EH (cell line): ENCODE results near the gene GNB1L.

Experiments used
- DNase-seq: peaks from one replicate; pipeline ENCODE4 v3.0.0-alpha.2; 2015; ENCODE audit warnings: low read depth

The GNB1L gene

DNA sequence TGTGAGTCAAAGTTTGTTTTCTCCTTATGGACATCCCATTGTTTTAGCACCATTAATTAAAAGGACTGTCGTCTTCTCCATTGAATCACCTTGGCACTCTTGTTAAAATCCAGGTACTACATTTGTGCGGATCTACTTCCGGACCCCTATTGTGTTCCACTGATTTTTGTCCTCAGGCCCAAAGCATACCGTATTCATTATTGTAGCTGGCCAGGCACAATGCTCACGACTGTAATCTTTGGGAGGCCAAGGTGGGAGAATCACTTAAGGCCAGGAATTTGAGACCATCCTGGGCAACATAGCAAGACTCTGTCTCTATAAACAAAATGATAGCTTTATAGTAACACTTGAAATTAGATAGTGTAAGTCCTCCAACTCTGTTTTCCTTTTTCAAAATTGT is 8.9 kb upstream of the GNB1L start:
- no peak for DNase-seq

DNA sequence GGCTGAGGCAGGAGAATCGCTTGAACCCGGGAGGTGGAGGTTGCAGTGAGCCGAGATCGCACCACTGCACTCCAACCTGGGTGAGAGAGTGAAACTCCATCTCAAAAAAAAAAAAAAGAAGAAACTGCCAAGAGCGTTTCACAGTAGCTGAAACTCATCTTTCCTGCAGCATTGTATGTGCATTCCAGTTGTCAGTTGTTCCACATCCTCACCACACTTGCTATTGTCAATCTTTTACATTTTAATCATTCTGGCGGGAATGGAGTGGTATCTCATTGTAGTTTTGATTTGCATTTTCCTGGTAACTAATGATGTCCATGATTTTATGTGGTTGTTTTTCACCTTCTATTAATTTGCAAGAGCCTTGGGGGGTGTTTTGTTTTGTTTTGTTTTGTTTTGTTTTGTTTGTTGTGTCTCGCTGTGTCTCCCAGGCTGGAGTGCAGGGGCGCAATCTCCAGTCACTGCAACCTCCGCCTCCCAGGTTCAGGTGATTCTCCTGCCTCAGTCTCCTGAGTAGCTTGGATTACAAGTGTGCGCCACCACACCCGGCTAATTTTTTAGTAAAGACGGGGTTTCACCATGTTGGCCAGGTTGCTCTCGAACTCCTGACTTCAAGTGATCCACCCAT is 8.1 kb upstream of the GNB1L start:
- DNase-seq, result no peak

DNA sequence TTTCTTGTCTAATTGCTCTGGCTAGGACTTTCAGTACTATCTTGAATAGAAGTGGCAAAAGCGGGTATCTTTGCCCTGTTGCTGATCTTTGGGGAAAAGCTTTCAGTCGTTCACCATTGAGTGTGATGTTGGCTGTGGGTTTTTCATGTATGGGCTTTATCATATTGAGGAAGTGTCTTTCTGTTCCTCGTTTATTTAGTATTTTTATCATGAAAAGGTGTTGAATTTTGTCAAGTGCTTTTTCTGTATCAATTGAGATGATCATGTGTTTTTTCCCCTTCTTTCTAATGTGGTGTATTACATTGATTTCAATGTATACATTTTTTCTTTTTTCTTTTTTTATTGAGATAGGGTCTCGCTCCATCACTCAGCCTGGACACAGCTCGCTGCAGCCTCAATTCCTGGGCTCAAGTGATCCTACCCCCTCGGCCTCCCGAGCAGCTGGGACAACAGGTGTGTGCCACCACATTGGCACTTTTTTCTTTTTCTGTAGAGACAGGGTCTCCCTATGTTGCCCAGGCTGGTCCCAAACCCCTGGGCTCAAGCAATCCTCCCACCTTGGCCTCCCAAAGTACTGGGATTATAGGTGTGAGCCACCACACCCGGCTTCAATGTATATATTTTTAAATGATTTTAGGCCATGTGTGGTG is 5.3 kb upstream of the GNB1L start:
- DNase-seq, result no peak

DNA sequence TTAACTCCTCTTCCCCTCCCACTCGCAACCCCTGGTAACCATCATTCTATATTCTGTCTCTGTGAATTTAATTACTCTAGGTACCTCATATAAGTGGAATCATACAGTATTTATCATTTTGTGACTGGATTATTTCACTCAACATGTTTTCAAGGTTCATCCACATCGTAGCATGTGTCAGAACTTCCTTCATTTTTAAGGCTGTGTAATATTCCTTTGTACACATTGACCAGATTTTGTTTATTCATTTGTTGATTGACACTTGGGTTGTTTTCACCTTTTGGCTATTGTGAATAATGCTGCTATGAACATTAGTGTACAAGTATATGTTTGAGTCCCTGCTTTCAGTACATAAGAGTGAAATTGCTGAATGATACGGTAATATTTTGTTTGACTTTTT is 2.7 kb upstream of the GNB1L start:
- DNase-seq, result no peak

DNA sequence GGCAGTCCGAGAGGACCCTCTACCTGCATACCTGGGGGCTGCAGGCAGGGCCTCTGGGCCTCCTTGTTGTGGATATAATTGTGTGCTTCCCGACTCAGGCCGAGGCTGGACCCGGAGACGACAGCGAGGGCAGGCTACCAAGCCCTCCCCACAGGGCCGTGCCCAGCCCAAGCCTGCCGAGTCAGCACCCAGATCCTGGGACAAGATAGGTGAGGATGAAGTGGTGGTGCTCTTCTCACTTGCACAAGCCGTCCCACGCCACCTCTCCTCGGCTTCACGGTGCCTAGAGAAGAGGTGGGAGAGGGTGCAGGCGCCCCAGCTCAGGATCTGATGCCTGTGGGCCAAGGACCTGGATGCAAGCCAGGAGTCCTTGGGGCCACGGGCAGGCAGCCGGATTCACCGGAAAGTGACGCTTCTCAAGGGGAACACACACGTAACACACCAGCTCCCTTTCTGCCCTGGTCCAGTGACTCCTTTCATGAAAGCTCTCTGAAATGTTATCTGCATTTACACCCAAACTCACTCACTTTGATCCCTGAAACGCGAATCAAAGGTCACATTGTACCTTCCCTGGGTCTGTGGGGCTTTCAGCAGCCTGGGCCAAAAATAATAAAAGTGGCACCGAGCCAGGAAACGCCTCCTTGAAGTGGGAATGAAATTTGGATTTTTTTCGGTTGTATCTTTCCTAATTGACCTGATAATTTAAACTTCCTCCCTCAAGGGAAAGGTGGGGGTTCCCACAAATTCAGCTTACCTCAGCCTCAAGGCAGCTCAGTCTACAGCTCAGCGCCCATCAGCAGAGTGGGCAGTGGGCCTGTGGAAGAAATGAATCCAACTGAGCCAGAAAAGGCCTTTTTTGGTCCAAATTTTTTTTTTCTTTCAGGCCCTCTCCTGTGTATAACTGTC is 1.1 kb upstream of the GNB1L start:
- peak; percentile 62 for DNase-seq

DNA sequence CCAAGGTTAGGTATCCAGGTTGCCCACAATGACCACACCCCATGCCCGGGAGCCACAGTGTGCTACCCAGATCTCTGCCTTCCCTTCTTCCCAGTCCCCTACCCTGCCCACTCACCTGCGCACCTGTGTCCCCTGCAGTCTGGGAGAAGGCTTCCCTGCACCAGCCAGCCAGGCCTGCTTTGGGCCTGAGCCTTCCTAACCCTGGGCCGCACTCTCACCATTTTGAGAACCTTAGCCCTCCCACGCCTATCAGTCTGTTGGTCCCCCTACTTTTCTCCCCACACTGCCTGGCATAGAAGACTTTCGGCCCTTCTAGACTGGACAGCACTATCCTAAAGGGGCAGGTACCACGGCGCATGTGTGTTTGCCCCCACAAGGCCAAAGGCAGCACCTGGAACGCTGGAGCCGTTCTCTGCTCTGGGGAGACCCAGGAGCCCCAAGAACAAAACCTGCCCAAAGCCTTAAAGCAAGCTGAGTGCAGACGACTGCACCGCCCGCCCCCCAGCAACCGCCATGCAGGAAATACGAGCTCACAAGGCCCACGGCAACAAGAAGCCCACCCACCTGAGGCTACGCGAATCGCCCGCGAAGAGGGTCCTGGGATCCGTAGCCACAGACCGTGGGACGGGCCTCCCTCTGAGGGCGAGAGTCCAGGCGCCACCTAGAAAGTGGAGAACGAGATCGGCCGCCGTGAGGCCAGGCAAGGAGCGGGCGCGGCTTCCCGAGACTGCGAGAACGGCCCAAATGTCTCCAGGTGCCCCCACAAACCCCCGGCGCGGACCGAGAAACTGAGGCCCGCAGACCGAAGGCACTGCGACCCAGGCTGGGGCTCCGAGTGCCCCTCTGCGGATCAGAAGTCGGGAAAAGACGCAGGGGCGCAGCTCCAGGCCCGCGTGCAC is 546 bp downstream of the GNB1L start:
- DNase-seq, result no peak

DNA sequence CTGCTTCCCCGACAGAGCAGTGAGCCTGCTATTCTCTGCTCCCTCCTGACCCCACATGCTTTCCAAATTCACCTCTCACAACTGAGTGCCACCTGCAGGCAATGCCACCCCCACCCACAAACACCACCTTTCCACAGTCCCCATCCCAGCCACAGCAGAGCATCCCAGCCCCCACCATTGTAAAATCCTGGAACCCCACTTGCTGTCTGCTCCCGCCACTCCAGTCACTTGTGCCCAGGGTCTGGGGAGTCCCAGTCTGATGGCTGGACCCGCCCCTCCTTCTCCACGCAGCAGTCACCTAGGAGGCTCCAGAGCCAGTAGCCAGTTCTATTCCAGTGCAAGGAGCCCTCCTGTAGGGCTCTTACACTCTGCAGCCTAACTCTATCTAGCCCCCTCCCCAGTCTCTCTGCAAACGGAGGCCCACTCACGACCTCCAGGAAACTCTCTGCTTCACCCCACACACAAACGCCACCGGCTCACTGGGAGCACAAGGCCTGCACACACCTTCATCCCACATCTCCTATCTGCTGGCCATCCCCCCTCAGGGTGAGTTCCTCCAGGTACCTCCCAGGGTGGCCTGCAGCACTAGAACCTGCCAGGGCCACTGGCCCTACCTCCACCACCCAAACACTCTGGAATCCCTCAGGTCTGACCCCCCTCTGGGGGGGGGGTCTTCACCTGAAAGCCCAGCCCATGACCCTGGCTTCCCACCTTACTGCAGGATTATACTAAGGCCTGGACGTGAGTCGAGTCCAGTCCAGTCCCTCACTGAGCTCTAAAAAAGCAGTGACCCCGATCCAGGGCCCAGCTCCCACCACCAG is 1.4 kb downstream of the GNB1L start:
- no peak for DNase-seq

DNA sequence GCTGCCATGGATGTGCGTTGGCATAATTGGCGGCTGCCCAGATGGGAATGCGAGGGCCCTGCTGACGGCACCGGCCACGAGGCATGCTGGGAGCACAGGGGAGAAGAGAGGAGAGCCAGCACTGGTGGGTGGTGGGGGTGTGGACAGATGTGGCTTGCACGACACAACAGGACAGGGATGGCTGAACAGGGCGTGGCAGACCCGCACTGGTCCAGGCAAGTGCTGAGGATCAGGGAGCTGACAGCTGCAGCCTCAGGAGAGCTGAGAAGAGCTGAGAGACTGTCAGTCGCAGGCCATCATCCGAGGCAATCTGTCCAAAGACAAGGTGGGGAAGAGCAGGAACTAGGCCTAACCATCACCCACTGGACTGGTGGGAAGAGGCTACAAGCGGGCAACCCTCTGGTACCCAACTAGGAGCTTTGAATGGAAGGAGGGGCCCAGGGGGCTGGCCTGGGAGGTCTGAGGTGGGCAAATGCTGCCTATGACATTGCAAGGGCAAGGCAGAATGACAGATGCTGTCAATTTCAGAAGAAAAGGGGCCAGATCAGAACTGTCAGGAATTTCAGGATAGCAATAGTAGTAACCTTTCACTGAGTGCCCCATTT is 2.4 kb downstream of the GNB1L start:
- DNase-seq, result no peak

DNA sequence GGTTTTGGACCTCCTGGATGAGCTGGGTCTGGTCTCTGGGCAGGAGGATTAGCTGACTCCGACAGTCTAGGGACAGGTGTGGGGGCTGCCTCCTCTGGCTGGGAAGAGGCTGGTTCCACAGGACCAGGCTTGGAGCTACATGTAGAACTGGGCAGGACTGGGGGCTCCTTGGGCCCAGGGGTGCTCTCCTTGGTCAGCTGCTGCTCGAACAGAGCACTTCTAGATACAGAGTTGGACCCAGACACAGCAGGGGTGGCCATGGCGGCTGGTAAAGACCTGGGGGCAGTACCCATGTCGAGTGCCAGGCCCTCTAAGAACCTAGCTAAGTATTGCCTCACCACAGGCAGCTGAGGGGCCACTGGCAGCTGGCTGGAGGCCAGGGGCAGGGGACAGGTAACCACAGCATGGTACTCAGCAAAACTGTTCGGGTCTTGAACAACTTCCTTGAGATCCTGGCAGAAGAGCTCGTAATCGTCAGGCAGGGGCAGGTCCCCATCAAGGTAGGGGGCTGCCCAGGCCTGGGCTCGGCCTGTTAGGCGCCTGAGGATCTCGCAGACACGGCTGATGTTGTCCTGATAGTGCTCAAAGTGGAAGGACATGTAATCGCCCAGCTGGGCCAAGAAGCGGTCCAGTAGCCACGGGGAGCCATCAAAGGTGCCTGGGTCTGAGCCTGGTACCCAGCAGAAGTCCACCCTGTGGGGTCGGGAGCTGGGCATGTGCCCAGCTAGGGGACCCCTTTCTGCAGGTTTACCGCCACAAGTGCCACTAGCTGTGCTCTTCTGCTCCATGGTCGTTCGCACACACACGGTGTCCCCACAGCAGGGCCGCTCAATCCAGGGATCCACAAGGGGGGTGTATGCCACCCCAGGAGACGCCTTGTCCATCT is 3.1 kb downstream of the GNB1L start:
- no peak for DNase-seq

DNA sequence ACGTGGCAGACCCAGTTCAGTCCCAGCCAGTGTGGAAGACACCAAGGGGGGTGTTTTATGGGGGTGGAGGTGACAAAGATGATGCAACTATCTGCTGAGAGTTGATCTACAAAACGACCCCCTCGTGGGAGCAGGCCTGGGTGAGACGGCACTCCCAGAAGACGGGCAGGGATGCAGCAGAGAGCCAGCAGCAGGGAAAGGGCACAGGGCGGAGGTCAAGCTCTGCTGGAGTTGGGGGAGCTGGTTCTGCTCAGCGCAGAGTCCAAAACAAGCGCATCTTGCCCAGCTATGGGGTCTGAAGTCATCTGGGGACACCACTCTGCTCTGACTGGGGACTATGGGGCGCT is 3.9 kb downstream of the GNB1L start:
- no peak for DNase-seq

DNA sequence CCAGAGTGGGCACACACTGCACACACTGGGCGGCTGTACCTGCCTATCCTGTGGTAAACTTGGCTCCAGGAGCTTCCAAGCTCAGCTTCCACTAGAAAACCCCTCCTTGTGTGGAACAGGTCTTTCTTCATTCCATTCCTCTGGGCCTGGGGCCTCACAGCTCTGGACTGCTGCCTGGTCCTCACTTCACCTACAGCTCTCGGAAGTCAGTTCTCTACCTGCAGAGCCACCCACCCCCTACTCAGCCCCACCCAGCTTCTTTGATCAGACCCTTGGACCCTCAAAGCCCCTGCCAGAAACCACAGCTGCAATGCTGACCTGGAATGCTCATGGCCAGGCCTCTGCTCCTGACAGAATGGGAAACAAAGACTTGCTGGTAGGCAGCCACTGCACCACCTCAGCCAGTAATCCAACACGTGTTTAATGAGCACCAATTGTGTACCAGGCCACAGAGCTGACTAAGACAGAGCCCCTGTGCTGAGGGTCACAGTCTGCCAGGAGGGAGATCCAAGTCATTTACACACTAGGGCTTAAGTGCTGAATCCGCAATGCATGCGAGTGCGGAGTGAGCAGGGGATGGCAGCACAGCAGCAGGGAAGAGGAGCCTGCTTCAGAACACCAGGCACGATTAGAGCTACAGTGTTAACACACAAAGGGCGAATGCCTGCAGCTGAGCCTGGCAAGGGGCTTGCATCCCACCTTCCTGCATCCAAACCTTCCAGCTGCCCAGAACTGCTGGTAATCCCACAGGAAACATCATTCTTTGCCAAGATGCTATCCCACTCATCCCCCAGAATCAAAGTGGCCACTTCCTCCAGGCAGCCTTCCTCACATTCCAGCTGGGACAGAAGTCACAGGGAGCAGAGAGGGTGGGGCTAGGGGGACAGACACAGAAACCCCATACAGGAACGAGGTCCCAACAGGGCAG is 4.6 kb downstream of the GNB1L start:
- DNase-seq, result no peak

DNA sequence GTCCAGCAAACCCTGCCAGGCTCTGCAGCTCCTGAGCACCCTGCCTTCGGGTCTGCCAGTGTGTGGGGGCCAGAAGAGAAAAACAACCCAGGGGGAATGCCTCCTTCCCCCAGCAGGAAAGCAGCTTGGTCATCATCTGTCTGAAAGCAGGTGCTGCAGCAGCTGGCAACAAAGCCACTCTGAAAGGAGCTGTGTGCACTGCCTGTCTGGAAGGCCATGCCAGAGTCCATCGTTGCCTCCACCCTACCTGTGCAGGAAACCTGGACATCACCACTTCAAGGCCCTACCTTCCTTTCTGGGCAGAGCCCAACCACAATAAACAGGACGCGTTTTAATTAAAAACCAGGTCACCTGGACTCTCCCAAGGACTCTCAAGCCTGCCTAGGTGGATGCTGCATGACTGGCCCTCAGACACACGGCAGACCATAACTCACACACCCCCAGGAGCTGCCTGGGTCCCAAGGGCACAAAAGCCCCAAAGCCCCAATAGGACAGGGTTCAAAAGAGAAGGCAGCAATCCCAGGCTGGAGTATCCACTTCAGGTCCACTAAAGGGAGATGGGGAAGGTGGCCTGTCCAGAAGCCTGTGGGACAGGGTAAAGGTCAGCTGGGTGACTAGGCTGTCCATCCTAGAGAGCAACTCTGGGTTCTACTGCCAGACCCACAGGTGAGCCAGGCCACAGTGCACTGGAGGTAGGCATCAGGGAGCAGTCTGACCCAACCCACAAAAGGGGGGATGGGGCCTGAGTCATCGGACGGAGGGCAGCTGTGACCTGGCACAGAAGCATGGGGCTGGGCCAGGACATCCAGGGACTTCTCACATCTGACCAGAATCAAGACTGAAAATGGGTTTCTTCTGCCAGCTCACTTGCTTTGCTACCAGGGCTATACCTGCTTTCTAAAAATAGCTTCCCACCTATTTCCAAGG is 6.1 kb downstream of the GNB1L start:
- DNase-seq, result peak; percentile 55

DNA sequence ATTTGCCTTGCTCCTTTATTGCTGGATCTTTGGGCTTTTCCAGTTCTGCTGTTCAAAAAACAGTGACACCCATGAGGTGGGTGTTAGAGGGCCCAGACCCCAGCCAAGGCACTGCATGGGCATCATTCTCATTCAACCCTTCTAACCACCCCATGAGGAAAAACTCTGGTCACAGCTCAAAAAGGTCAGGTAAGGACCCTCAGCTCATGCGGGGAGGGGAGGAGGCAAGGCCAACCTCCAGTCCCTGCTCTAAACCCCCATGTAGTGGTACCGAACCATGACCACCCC is 7.4 kb downstream of the GNB1L start:
- DNase-seq, result no peak

DNA sequence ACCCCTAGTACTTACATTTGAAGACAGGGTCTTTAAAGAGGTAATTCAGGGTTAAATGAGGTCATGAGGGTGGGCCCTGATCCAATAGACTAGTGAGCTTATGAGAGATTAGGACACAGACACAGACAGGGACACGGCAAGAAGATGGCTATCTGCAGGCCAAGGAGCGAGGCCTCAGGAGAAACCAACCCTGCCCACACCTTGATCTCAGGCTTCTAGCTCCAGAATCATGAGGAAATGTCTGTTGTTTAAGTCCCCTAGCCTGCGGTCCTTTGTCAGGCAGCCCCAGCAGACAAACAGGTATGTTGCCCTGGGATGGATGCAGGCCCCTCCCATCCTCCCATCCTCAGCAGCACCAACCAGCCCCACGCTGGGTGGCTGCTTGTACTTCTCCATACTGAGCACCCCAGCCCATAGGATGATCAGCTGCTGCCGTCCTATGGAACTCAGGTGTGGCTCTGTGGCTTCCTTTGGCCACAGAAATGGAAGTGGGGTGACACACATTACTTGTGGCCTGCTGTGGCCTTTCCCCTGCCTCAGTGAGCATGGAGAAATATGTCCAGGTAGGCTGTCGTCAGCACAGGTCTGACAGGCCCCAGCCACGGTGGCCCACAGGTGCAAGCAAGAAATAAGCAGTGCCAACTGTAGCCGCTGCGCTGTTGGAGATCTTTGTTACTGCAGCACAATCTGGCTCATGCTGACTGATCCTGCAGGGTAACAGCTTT is 7.9 kb downstream of the GNB1L start:
- DNase-seq, result no peak

DNA sequence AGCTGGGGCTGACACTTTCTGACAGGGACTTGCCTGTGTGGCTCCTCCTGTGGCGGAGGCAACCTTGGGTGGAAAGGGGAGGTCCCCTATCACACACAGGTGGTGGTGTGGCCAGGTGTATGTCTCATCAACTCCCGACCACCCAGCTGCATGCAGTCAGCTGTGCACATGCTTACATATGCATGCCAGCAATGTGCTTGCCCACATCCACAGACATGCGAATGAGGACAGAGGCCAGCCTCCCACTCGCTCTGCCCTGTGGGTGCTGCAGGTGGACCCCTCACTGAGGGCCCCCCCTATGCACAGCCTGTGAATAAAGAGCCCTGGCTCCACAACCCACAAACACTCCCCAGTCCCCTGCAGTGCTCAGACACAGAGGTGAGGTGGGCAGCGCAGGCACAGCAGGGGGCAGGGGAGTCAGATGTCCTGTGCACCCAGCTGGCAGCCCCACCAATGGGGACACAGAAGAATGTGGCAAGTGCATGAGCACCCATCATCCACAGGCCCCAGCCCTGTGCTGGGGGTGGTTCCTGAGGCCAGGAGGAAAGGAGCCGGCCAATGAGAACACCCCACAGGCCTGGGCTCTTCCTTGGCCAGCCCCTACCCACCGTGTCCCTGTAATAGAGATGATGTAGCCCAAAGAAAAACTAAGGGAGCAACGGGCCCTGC is 9.5 kb downstream of the GNB1L start:
- DNase-seq, result peak; percentile 19

DNA sequence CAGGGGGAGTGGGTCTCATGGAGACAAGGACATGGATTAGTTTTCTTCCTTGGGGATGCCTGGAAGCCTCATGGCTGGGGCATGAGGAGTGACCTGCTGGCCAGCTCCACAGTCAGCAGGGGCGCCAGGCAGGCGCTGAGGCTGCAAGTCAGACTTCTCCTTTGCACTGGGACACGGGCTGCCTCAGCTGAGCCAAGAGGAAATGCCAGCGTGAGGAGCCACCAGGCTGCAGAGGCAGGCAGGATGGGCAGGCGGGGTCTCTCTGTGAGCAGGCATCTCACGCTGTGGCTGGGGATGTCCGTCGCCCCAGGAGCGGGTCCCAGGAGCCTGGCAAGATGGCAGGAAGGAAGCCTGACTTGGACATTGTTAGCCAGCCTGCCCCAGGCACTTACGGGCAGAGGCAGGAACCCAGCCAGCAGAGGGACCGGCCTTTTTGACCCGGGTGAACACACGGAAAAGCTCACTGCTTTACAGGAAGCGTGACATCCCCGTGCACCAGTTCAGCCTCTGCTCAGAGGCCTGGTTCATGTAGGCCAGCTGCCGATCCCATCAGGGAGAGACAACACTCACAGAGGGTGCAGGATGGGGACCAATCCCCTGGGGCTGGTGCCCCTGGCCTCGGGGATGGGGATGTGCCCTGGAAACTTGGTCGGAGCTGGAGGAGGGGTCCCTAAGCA is 10.2 kb downstream of the GNB1L start:
- peak; percentile 90 for DNase-seq
